ENCODE measurements around the gene TMPRSS6.

TMPRSS6 gene

DNA sequence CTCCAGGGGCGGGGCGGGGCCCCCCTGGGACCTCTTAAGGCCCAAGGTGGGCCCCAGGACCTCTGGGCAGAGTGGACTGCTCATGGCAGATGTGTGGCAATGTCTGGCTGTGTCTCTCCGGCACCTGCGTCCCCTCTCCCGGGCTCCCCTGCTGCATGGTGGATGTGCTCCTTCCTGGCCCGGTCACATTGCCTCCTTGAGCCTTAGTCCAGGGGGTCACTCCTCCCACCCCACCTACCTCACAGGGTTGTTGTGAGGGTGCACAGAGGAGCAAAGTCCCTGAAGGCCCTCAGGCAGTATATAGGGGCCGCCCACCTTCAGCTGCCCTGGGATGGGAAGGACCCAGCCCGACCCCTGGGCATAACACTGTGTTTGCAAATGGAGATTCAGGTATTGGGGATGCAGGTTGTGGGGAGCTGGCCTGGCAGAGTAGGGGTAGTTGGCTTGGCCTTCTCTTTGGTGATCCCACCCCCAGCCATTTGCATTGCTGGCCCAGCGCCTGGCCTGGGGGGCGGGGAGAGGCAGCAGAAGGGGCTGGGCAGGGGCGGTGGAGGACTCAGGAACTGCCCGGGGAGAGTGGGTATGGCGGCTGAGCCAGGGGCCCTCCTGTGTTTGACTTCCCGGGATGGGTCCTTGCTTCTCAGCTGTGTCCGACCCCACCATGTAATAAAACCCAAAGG lies 46.7 kb downstream of the TMPRSS6 start:
- no peak for DNase-seq

DNA sequence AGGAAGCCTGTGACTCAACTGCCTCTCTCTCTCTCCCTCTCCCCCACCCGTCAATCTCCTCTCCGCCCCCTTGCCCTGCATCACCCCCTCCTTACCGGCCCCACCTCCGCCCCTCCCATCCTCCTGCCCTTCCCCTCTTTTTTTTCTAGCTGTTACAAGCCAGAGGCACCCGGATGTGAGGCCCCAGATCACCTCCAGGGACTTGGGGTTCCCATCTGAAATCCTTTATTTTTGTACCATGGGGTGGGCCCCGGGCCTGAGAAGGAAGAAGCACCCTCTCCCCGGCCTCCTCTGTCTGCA lies 47.2 kb downstream of the TMPRSS6 start:
- no peak for DNase-seq

DNA sequence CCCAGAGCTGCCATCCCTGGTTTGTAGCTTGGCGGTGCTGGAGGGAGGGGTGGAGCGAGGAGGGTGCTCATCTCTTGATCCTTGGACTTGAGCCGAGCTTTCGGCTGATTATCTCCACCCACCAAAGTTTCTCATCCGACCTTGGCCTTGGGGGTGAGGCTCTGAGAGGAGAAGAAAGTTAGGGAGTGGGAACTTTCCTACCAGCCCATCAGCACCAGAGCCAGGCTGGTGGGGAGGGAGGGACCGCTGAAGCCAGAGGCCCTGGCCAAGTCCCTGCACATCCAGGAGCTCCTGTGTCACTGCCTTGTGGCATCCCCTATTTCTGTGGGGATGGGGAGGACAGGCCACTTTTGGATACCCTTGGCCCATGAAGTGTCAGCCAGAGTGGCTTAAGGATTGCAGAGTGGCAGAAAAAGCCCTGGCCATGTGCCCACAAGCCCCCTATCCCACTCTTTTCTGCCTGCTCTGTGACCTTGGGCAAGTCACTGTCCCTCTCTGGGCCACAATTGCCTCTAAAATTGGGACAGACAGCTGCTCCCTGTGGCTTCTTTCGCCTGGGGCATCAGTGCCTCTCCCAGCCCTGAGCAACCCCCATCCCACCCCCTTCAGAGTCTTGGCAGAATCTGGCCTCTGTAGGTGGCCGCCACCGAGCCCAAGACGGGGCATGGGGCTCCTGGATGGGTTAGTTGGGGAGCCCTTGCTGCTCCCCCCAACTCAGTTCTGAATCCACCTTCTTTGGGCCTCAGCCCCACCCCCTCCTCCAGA lies 47.7 kb downstream of the TMPRSS6 start:
- DNase-seq = no peak

DNA sequence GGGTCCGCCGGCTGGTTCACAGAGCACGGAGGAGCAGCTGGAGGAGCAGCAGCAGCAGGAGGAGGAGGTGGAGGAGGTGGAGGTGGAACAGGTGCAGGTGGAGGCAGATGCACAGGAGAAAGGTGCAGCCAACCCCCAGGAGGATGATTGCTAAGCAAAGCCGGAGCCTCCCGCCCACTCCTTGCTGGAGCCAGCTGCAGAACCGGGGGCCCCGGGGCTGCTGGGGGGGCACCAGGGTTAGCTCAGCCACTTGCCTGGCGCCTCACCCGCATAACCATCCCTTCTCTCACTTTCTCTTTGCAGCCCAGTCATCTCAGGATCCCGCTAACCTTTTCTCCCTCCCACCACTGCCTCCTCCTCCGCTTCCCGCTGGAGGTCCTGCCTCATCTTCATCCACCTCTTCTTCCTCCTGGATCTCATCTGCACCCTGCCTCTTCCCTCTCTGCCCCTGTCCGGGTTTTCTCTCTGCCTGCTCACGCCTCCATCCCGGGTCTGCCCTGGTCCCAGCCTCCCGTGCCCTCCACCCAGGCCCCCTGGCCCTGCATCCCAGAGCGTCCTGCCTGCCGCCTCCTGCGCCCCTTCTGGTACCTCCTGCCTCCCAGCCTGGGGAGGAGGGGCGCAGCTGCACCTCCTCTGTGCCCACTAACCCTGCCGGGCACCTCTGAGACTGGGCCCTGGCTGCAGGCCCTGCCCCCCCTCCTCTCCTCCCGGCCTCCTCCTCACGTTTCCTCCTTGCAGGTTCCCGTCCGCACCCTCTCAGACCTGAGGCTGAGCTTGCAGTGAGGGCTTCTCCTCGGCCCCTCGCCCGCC lies 48.5 kb downstream of the TMPRSS6 start:
- peak; percentile 90 for DNase-seq

DNA sequence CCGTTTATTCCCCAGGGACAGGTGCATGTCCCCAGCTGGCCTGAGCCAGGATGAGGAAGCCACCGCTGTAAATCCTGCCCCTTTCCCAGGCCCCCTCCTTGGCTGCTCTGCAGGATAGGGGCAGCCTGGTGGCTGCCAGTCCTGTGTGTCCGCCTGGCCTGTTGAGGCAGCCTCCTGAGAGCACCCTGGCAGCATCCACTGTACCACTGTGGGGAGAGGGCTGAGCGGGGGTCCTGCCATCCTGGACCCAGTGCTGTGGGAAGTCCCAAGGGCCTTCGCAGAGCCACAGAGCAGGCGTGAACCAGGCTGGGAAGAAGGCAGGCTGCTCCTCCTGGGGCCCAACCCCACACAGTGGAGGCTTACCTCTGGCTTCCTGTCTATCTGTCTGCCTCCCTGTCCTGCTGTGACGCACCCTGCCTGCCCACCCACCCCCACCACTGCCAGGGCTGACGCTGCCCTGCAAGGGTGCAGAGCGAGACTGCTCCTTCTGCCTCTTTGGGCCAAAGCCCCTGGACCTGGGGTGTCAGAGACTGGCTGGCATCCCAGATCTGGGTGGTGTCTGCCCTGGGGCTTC lies 49.5 kb downstream of the TMPRSS6 start:
- no peak for DNase-seq

DNA sequence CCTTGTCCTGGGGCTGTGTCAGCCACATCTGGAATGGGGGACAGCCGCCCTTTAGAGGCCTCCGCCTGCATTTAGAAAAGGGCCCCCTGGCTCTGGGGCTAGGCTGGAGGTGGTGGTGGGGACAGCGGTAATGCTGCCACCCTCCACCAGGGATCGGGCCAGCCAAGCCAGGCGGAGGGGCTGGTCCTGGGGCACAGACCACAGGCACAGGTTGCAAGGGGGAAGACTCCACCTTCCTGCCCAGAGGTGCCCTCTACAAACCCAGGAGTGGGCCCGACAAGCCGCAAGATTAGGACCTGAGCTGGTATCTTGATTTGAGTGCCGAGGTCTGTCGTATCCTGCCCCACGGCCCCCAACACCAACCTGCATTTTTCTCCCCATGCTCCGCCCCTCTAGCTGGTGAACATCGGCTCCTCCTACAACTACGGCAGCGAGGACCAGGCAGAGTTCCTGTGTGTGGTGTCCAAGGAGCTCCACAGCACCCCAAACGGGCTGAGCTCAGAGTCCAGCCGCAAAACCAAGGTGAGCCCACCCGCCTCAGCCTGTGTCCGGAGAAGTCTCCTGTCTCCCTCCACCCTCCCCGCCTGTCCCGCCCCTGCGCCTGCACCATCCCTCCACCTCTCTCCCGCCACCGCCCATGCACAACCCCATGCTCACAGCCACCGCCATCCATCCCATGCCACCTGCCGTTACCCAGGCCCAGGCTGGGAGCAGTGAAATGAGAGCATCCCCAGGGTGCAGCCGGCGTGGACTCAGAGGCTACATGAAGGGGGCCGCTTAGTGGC lies 50.4 kb downstream of the TMPRSS6 start:
- no peak for DNase-seq

DNA sequence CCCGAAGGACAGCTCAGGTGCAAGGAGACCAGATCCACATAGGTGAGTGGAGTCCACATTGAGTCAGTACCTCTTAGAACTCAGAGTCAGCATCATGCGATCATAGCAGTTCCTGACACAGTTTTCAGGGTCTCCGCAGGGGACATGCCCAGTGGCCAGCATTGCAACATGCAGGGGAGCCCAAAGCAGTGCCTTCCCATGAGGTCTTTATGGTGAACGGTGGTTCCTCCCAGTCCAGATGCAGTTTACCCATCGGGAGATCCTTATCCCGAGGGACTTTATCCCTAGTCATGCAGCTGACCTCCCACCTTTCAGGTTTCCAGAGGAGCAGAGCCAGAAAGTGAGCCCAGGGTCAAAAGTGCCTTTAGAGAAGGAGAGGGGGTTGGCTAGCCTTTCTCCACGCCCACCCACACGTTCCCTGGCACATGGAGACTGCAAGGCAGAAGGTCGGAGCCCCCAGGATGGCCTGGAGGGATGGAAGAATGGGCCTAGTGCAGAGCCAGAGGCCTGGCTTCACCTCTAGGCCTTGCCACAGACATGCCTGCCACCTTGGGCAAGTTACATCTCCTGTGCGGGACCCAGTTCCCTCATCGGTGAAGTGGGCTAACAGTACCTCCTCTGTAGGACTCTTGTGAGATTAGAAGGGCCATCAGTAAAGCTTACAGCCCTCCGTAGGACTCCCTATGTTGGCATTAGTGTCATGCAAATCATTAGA lies 51.6 kb downstream of the TMPRSS6 start:
- DNase-seq = no peak

DNA sequence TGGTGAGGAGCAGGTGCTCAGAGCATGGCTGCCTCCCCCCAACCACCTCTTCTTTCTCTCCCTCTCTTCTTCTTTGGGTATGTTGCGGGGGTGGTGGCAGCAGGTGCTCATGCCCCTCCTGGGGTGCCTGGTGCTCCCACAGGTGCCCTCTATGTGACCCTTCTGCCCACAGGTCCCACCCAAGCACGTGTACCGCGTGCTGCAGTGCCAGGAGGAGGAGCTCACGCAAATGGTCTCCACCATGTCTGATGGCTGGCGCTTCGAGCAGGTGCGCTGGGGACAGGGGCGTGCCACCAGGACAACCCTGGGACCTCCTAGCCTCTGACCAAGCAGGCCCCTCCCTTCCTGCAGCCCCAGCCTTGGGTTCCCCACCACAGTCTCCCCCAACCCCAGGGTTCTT lies 52.3 kb downstream of the TMPRSS6 start:
- no peak for DNase-seq

DNA sequence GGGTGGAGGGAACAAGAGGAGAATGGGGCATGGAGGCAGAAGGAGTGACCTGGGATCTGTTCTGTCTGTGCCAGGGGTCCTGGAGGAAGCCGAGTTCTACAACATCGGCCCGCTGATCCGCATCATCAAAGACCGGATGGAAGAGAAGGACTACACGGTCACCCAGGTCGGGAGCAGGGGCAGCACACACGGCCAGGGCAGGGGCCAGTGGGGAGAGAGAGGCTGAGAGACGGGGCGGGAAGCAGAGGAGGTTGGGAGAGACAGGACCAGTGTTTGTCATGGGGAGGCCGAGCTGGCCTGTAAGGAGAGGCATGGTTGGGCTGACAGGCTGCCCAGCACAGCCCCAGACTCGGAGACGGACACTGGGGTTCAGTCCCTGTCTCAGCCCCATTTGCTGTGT lies 53.3 kb downstream of the TMPRSS6 start:
- DNase-seq = no peak

DNA sequence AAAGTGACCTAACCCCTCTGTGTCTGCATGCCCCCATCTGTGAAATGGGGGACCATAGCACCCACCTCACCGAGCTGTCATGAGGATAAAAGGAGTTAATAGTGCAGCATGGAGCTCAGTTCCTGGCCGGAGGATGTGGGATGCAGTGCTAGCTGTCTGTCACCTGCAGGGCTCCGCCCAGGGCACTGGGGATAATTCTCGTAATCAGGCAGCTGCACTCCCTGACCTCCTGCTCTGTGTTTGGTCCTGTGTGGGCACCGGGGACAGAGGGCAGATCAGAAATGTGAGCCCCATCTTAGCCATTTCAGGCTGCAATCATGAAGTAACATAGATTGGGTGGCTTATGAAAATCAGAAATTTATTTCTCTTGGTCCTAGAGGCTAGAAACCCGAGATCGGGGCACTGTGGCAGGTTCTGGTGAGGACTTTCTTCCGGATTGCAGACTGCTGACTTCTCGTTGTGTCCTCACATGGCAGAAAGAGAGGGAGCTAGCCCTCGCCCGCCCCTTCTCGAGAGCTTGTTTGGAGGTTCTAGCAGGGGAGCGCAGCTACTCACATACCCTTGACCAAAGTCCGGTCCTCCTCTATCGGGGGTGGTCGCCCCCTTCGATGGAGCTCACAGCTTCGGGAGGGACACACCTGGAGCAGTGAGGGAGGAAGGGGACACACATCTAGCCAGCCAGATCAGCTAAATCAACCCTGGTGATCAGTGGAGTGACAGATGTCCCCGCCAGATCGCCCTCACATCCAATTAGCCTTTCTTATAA lies 54.7 kb downstream of the TMPRSS6 start:
- DNase-seq = no peak

DNA sequence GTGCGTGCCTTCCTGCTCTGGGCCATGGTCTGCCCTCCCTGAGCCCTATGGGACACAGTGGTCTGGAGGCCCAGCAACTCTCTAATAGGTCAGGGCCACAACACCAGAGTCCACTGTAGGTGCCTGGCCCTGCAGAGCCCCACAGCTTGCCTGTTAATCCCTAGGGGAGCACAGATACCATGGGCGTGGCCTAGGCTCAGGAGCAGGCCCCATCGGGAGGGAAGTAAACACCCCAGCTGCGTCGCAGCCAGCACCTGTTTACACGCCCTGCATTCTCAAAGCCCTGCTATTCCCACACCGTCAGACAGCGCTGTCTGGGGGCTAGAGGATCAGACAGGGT lies 55.5 kb downstream of the TMPRSS6 start:
- DNase-seq = peak; percentile 87

DNA sequence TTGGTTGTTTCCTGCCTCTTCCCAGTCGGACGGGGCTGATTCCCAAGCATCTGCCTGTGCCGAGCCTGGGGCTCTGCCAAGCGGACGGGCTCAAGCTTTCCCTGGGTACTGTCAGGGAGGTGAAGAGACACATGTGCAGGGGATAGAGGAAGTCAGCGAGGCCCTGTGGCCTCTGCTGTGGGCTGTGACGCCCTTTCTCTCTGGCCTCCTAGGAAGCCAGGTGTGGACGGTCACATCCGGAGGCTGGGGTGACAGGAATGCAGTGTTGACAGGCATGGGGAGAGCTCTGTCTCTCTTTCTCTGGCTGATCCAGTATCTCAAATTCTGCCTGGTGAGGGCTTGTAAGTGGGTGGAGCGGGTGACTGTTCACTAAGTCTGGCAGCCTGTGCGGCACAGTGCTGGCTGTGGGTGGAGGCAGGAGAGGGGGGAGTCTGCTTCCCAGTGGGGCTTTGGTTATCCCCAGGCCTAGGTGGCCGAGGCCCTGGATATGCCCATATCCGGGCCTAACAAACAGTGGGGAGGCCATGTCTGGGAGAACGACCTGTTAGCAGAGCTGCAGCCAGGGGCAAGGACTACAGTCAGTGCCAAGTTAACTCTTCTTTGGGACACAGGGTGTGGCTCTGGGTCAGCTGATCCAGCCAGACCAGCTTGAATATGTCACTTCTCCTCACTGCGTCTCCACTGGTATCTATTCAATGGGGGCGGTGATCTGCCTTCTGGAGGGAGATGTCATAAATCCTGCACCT lies 56.0 kb downstream of the TMPRSS6 start:
- DNase-seq = no peak

DNA sequence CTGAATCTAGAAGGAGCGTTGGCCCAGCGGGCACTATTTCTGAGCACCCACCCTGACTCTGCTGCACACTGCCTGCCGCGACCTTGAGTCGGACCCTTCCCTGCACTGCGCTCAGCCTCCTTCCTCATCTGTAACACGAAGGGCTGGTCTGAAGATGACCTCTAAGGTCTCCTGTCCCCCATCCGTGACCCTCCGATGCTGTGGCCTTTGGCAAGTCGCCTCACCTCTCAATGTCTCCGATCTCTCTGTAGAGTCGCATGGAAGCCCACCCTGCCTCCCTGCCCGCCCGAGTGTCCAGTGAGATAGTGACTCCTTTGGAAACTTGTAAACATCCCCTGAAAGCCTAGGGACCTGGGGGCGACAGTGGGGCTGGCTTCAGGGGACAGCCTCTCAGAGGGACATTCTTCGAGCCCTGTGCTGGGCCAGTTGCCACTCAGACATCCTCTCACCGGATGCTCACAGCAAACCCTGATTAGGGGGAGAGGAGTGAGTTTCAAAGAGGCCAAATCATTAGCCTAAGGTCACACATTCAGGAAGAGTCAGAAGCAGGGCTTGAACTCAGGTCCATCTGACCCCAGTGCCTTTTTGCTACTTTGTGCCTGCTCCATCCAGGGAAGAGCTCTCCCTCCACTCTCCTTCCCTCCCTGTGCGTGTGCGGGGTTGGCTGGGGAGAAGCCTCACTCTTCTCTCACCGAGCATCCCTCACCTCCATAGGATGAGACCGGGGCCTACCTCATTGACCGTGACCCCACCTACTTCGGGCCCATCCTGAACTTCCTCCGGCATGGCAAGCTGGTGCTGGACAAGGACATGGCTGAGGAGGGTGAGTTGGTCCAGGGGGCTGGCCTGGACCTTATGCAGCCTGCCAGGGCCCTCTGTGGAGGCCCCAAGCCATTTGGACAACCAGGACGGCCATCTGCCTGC lies 56.9 kb downstream of the TMPRSS6 start:
- no peak for DNase-seq

DNA sequence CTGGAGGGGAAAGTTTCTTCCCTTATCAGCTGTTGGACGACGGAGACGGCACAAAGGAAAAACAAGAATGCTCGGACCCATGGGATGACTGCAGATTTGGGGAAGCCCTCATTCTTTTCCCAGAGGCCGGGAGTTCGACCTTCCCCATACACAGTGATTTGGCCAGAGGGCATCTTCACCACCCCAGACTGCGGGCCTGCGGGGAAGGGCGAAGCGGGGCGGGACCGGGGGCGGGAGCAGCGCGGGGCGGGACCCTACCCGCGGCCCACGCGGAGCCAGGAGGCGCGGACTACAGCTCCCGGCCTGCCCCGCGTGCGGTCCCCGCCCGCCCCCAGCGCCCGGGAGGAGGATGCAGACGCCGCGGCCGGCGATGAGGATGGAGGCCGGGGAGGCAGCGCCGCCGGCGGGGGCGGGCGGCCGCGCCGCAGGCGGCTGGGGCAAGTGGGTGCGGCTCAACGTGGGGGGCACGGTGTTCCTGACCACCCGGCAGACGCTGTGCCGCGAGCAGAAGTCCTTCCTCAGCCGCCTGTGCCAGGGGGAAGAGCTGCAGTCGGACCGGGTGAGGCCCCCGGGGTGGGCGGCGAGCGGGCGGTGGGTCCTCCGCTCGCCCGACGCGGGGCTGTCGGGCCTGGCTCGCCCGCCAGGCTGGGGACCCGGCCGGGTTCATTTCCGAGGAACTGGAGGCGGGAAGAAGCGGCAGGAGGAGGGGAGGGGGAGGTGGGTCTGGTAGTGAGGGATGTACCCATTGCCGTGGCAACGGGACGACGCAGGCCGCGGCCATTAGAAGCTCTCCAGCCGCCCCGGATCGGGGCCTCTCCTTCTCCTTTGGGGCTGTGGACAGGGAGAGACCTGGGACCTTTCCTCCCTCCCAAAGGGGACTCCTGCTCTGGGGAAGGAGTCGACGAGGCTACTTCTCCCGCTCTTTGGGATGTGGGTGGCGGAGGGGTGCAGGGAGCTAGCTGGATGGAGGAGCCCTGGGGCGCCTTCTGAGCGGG lies 57.8 kb downstream of the TMPRSS6 start, which contains the start of gene KCTD17:
Gene KCTD17, plus strand, starts transcription at position 352 of the 995 bp plus-strand sequence. Its CDS starts 19 bp downstream, at position 371.
- peak; percentile 49 for DNase-seq

DNA sequence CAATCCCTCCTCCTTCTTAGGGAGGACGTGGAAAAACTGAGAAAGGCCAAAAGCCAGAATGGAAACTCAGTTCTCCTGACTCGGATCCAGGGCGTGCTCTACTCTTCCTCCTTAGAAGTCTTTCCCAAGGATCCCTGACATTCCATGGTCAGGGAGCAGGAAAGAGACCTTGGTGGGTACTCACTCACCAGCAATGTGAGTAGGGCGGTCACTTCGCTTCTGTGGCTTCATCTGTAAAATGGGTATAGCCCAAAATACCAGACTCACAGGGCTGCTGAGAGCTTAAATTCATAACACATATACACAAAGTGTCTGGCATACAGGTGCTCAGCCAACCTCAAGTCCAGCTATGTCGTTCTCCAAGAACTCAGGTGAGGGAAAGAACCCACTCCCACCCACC lies 58.6 kb downstream of the TMPRSS6 start:
- no peak for DNase-seq

DNA sequence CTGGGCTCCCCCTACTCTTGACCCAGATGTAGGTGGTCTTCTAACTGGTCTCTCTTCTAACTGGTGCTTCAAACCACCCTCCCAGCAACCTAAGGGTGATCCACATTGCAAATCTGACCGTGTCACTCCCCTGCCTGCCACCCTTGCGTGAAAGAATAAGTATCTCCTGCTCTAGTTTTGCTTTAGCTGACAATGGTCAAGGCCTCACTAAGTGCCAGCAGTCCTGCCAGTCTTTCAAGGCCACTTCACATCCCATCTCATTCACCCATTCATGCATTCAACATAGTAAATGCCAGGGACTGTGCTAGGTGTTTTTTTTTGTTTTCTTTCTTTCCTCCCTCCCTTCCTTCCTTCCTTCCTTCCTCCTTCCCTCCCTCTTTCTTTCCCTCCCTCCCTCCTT lies 60.3 kb downstream of the TMPRSS6 start:
- no peak for DNase-seq

DNA sequence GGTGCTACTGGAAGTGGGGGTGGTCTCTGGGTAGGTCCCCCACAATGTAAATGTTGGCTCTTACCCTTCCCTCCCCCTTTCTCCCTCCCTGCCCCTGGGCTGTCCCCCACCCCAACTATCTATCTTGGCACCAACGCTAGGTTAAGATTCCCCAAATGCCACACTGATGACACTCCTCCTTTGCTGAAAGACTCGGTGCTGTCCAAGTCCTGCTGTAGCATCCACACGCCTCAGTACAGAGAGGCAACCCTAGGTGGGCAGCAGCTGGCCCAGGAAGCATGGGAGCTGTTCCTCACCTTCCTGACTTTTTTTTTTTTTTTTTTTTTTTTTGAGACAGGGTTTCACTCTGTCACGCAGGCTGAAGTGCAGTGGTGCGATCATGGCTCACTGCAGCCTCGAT lies 61.4 kb downstream of the TMPRSS6 start:
- DNase-seq = no peak

DNA sequence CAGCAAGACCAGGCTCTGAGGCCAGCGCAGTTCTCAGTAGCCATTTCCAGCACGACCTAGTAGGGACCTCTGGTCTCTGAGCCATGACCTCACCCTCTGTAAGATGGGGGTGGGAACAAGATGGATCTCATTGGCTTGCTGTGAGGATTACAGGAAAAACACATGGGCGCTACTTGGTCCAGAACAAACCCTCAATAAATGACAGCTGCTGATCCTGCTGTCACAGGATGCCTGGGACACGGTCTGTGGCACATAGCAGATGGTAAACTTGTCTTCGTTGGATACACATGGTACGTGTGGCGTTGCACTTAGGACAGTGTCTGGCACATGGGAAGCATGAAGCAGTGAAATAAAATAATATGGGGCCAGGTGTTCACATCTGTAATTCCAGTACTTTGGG lies 62.5 kb downstream of the TMPRSS6 start:
- peak; percentile 99 for DNase-seq
